ENCODE results near the gene A2M.
"Not testable (repeated sequence)": the region's sequence is repeated elsewhere in the genome, so short reads cannot be mapped to it uniquely, and the experiment has no call there.

Gene A2M

DNA sequence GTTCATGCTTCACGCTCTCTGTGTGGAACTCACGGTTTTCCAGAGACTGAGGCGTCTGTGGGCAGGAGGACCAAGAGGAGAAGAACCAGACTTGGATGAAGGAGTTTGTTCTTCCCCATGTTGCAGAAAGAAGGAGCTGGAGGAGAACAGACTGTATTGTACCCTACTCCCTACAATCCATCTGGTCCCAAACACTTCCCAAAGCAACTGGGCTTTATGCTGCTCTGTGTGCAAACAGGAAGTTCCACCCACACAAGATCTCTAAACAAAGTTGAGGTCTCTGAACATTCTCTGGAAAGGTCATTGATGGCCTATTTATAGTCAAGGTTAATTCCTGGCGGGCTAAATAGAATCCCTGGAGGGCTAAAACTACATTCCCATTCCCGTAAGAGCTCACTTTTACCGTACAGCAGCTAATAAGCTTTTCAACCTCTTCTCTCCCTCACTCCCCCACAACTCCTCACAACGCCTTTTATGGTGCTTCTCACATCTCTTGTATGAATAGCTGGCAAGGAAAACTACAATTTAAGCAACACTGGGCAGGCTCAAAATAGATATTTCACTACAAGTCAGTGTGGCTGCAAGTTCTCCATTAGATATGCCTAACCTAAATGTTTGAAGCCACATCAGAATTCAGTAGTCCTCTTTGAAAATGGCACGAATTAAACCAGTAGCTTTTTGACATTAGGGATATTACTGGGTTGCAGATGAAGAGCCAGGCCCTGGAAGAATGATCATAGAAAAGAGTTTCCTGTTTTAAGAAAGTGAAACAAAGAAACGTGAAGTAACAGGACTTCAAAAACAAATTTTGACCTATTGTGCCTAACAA, at the start of gene A2M:
A2M (minus strand) TSS at position 189 of the 829 bp plus-strand sequence; CDS start at position 119, 70 bp downstream.
- DNase-seq, result no peak

DNA sequence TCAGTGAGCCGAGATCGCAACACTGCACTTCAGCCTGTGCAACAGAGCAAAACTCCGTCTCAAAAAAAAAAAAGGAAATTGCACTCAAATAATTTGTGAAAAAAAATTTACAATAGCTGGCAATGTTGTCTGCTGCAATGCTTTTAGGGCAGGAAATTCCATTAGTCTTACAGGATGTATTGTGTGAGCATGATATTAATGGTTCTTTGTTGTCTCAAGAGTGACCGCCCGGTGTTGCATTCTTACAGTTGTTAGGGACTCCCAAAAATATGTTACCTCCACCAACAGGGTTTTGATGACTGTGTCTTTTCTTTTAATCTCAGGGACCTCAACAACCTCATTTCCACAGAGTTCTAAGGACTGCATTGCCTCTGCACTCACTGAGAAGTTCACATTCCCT, 47.7 kb upstream of the A2M start:
- no peak for DNase-seq

DNA sequence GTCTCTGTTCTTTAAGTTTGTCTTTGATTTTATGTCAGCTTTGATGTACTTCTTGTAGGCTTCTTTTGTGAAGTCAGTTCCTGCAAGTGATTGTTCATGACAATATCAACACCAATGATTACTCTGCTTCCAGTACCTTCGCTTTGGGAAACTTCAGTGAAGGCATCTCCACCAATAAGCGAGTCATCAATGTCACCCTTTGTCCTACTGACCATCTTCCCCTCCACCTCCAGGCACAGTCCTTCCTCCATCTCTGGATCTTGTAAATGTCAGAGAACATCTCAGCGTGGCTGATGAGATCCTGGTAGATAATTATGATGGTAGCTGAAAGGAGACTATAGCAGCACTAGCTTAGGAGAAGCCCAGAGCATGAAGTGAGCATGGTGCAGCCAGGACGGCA, 40.4 kb upstream of the A2M start:
- no peak for DNase-seq

DNA sequence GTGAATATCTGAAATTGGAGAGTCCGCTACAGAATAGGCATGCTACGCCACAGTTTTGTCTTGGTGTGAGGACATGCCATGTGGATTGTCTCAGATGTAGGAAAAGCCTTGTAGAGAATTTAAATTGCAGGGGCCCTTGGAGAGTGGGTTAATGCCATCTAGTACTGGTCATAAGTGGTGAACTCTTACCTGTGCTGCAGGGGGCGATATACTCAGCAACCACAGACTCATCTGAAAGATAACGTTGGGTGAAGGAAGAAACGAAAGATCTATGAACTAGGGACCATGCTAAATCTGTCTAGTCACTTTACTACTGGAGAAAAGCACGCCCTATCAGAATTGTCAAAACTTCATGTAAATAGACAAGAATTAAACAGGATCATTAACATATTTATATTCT, 33.7 kb upstream of the A2M start:
- no peak for DNase-seq

DNA sequence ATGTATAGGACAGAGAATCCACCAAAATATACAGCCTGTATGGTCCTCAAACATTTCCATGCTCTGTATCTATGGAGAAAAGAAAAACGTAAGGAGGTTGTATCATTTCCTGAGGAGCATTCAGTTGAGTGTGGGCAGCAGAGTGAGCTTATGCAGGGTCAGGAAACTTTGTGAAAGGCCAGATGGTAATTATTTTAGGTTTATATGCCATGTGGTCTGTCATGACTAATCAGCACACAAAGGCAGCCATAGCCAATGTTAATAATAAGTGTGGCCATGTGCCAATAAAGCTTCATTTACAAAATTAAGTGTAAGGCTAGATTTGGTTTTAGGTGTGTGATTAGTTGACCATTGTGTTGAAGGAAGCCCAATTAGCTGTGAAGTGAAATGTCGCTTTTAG, 33.2 kb upstream of the A2M start:
- no peak for DNase-seq

DNA sequence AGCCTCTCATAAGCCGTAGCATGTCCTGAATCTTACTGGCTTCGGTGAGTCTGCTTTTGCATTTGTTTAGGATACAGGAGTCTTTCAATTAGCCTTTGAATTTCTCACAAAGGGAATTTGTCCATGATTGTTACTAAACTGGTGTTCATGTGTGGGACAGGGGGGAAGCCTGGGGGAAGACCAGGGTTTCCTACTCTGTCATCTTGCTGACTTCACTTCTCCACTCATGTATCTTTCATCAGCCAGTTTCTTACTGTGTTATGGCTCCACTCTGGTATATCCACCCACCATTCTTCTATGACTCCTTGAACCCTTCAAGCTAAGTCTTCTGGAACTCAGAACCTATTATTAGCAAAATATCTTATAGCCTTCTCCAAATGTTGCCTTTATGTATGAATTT, 31.7 kb upstream of the A2M start:
- no peak for DNase-seq

DNA sequence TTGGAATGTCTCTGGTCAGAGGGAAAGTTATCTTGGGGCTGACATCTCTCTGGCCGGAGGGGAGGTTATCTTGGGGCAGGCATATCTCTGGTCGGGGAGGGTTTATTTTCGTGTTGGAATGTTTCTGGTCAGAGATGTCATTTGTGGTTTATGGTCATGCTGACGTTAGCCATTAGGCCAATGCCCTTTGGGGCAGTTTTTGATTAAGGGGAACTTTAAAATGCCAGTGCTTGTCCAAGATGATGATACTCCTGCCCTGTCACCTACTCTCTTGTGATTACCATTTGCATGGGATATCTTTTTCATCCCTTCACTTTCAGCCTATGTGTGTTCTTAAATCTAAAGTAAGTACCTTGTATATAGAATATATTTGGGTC, 29.0 kb upstream of the A2M start:
- no peak for DNase-seq

DNA sequence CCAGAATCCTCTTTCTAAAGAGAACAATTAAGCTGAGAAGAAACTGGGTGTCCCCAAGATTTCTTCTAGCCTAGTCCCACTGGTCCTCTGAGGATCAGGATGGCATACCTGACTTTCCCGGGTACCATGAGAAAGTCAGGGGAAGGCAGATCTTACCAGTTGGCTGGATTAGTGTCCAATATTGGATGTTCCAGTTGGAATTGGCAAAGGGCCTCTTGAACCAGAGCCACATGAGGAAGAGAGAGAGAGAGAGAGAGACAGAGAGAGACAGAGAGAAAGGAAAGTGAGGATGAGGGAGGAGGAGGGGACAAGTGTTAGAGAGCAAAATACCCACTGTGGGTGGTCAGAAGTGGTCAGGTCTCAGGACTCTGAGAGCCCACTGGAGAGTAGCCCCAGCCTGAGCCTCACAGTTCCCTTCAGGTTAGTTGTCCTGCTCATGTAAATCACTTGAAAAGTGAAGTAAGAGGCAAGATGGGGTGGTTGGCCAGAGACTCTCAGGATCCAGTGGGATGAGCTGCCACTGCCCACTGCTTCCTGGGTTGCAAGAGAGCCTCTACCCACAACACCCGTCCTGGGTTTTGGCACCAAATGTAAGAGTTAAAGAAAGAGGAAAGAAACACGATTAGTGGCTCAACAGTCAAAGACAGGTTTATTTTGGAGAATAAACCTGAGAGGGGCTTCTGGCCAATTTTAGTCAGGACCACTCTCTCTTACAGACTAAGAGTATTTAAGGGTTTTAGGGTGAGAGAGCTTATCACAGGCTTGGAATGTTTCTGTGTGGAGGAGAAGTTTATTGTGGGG, 28.4 kb upstream of the A2M start:
- no peak for DNase-seq

DNA sequence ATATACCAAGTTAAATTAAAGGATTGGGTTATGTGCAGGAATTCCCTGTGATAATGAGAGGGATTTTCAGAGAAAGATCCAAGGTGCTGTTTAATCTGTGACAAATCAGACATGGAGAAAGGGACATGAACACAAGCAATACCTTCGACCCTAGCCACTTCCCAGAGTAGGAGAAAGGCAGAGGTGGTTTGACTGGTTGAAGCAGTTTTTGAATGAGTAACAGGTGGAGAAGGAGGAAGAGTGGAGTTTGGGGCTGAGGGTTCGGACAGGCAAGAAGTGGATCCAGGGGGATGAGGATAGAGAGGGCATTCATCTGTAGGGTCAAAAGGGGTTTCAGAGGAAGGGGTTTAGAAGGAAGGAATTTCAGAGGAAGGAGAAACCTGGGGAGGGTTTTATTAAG, 27.4 kb upstream of the A2M start:
- no peak for DNase-seq

DNA sequence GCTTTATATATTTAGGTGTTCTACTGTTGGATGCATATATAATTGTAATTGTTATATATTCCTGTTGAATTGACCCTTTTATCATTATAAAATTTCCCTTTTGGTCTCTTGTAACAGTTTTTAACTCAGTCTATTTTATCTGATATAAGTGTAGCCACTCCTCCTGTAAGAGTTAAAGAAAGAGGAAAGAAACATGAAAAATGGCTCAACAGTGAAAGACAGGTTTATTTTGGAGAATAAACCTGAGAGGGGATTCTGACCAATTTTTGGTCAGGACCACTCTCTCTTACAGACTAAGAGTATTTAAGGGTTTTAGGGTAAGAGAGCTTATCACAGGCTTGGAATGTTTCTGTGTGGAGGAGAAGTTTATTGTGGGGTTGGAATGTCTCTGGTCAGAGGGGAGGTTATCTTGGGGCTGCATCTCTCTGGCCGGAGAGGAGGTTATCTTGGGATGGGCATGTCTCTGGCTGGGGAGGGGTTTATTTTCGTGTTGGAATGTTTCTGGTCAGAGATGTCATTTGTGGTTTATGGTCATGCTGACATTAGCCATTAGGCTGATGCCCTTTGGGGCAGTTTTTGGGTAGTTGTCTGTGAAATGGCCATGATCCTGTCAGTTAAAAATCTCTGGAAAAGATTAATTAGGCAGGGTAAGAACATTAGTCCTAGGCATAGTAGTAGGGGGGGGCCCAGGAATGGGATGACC, 24.0 kb upstream of the A2M start:
- not testable (repeated sequence) for DNase-seq

DNA sequence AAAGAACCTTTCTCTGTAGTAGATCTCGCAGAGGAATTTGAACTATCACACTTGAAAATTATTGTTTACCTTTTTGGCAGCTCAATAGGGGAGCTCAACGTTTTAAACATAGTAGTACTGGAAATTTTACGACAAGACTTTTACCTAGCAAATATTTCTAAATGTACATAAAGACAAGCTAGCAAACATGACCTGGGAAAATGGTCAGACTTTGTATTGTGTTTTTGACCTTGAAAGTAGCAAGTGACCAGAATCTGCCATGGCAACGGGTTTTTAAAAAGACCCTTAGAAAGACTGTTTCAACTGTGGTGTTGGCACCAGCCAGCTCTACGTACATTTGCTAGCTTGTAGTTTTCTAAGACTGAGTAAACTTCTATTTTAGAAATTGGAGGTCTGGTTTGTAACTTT, 20.2 kb upstream of the A2M start:
- no peak for DNase-seq

DNA sequence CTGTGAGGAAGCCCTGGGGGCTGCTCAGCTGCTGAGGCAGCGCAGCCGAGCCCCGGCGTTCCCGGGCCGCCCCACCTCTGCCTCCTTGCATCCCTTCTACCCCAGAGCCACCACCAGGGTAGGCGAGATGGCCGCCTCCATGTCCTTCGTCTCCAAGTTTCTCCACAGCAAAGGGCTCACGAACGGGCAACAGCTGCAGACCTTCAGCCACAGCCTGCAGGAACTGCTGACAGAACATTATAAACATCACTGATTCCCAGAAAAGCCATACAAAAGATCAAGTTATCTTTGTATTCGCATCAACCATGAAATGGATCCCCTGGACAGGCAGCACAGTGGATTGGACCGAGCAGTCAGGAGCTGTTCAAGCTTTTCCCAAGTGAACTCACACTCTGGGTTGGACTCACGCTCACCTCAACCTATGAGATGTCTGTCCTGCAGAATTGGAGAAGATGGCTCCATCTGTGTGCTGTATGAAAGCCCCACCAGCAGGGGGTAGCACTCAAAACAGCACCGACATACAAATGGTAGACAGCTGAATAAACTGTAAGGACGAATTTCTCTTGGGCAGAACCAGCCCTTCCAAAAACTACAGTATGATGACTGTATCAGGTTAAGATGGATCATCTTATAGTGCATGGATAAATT, 19.4 kb upstream of the A2M start:
- DNase-seq, result no peak

DNA sequence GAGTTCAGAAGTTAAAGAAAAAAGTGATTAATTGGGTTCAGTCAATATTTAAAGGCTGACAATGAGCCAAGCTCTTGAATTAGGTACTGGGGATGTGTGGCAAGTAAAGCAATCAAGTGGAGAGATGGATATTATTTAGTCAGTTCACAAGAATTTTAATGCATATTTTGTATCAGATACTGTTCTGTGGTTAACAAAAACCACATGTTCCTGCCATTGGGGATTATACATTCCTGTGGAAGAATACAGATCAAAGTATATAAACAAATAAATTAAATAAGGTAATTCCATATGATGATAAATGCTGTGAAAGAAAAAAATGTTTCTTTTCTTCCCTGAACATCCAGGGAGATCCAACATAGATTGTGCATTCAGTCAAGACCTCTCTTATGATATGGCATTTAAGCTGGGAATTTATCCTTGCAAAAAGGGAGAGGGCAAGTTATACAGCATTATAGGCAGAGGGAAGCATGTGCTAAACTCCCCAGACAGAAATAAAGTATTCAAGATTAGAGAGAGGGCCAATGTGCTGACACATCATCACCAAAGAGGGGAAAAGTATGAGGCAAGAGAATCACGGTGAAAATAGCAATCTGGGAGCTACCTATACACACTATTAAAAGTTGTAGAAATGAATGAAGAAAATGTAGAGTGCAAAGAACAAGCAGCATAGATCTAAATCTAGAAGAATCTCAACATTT, 17.6 kb upstream of the A2M start:
- DNase-seq, result no peak

DNA sequence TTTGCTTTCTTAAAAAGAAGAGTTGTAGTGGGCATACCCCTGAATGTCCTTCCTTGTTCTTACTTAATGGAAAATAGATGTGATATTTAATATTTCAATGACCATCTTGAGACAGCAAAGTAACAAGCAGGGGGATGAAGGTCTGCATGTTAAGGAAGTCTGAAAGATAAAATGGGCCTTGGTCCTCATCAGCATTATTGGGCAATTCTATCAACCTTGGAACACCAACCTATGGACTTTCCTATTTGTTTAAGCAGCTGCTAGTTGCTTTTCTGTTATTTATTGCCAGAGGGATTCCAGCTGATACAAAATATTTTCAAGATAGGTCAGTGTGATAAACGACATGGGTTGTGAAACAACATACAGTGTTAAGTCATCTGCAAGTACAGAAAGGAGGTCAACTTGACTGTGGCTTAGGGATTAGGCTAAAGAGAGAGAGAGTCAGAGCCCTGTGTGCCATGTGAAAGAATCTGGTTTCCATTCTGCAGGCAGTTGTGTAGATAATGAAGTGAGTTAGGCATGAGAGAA, 16.4 kb upstream of the A2M start:
- no peak for DNase-seq

DNA sequence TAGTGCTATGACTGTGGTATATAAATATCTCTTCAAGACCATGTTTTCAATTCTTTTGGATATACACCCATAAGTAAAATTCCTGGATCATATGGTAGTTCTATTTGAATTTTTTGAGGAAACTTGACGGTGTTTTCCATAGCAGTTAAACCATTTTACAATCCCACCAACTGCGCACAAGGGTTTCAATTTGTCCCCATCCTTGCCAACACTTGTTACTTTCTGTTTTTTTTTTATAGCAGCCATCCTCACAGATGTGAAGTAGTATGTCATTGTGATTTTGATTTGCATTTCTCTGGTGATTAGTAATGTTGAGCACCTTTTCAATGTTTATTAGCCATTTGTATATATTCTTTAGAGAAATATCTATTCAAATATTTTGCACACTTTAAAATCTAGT, 14.5 kb upstream of the A2M start:
- no peak for DNase-seq

DNA sequence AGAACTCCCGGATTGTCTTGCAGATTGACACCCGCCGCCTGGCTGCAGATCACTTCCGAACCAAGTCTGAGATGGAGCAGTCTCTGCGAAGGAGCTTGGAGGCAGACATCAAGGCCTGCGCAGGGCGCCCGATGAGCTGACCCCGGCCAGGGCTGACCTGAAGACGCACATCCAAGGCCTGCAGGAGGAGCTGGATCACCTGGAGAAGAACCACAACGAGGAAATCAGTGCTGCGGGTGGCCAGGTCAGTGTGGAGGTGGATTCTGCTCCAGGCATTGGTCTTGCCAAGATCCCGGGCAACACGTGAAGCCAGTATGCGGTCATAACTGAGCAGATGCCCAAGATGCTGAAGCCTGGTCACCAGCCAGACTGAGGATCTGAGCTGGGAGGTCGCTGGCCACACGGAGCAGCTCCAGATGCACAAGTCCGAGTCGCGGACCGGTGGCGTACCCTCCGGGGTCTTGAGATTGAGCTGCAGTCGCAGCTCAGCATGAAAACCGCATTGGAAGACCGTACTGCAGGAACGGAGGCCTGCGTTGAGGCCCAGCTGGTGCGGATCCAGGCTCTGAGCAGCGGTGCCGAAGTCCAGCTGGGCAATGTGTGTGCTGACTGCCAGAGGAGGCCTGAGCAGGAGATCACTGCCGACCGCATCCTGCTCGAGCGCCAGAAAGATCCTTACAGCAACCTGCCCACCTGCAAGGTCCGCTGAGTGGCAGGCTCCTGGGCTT, 12.4 kb upstream of the A2M start:
- DNase-seq, result no peak

DNA sequence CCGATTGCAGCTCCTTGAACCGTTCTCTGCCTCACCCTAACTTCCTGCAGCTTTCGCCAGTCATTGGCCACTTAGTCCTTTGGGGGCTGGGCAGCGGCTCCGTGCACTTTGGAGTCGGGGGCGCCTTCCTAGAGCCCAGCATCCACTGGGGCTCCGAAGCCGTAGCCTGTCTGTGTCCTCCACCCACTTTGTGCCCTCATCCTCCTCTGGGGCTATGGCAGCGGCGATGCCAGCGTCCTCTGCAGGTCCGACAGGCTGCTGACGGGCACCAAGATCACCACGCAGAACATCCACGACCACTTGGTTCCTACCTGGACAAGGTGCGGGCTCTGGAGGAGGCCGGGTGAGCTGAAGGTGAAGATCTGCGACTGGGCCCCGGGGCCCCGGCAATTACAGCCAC, 11.8 kb upstream of the A2M start:
- DNase-seq, result no peak

DNA sequence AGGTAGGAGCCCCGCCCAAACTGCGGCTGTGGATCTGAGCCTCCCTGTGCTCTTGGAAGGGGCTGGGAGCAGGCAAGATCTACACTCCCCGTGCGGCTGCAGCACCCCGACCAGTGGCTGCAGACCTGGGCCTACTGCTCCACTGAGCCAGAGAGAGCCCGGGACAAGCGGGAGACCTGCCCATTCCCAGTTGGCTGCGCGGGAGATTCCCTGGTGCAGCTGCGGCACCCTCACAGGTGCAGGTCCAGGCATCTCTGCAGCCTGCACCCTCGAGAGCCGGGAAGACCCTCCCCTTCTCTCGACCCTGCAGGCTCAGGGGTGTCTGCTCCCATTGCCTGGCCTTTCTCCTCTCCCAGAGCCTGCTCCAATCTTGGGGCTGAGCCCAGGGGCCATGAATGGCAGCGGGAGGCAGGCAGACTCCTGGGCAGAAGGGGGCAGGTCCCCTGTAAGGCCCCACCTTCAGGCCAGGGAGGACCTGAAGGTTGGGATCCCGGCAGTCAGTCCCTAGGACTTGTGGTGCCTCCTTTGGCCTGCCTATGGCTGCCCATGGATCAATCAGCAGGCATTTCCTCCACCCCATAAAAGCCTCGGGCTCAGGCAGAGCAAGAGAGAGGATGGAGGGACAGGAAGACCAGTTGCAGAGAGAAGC, 8.8 kb upstream of the A2M start:
- no peak for DNase-seq

DNA sequence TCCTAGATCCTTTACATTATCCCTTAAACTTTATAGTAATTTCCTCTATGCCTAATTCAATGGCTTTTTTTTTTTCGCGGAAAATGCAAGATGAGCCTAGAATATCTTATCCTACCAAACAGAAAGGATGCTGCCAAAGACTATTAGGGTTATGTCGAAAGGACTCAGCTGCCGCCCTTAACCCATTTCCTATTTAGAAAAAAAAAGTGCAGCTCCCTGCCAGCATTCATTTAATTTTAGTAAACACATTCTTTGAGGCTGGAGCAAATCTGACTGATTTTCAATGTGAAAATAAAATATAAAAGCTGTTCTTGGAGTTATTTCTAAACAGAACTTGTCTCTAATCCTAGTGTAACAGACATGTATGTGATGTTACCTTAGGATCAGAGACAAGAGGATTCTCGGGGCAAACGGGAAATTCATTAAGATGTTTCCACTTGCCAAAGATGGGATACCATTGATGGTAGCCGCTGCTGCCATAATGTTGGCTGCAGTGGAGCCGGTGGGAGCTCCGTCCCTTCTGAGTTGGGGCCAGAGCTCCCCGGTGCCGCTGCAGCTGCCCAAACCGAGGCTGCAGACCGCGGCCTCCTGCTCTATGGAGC, 8.2 kb upstream of the A2M start:
- DNase-seq, result no peak

DNA sequence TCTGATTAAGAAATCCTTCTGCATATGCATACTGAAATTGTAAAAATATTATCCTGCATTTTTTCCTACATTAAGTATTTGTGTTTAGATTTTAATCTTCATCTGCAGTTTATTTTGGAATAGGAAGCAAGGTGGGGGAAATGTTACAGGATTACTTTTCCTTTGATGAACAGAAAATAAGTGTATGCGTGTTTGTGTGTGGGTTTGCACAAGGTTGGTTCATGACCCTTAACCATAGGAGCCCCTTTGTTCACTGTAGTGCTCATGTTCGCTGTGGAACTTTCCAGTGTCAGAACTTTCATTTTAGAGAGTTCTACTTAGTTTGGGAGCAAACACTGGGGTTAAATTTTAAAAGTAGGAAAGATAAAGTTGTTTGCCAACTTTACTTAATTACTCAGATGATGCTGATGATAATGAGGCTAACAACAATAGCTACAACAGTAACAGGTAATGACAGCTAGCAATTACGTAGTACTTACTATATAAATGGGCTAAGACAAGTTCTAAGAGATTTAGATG, 6.4 kb upstream of the A2M start:
- DNase-seq, result no peak

Data from stimulated activated naive CD4-positive, alpha-beta T cell treated with Interleukin-2 at 50 U/mL for 16 hours (primary cell).